ENCODE data around the gene SNTB2. TPM values are rescaled to one million over a fixed set of nuclear protein-coding genes. Genes with fewer than 3 reads are reported as not detected.

Gene SNTB2
- total and polyA plus RNA-seq, 4 donors, result 2.1 to 7.8 (median 4.1) TPM

DNA sequence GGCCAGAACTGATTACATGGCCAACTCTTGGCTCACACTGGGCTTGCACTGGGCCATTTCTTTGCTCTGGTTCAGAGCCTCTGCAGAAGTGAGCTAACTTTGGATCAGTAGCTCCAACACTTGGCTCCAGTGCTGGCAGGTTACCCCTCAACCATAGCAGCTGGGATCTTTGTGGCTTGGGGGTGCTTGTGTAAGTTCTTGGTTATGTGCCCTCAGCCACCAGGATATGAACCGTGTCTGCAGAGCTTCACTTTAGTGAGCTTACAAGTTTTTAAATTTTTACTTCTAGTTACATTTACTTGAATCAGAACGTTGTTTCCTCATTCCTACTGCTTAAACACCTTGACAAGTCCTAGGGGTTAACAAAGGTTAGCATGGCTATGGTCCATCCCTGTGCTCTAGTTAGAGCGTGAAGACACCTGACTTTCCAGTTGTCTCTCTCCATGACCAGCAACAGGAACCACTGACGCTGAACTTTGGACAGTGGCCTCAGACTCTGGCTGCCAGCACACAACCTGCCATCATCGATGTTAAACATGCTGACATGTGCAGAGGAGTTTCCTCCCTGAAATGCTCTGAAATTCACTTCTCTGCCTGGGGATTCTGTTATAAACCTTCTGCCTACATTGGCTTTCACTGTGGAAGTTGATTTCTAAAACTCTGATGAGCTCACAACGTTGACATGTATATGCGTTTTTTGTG lies 139.4 kb downstream of the SNTB2 start (continued):
- peak; percentile 74 for TF ChIP-seq ZBTB33 (IDR thresholded peaks at IDR 0.05)

DNA sequence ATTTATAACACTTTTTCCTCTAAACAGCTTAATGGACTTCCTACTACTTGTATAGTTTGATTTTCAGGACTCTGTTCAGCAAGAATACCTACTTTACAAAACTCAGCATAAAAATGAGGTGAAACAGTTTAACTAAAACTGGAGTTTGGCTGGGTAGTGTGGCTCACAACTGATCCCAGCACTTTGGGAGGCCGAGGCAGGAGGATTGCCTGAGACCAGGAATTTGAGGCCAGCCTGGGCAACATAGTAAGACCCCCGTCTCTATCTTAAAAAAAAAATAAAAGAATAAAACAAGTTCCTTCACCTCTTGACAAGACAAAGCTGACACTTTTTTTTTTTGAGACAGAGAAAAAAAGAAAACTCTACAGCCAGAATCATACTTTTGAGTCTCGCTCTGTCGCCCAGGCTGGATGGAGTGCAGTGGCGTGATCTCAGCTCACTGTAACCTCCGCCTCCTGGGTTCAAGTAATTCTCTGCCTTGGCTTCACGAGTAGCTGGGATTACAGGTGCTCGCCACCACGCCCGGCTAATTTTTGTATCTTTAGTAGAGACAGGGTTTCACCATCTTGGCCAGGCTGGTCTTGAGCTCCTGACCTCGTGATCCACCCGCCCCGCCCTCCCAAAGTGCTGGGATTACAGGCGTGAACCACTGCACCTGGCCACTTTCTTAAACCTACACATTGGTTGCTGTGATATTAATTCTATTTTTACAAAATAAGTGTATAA lies 140.8 kb downstream of the SNTB2 start:
- Histone ChIP-seq H3K4me1 (ENCODE audit: control insufficient read depth in 4 of 4, insufficient read depth in 4 of 4, low read length in 3 of 4) (peaks cover 22 to 74% (median 60%) of the 10 kb centered on the region in 4 donors), H3K27me3 (ENCODE audit: control insufficient read depth in 4 of 4, insufficient read depth in 4 of 4, low read length in 3 of 4) (no peaks in the 10 kb centered on the region), H3K4me3 (ENCODE audit: low read depth in 1 of 3, low read length in 3 of 3) (no peak overlapping the region), H3K9ac (ENCODE audit: low read depth in 1 of 2, low read length in 2 of 2) (peak overlapping the region in 1 of 2 donors; percentile 24), H3K9me3 (ENCODE audit: control insufficient read depth in 4 of 4, low read length in 3 of 4) (no peaks in the 10 kb centered on the region), H3K27ac (ENCODE audit: low read depth in 1 of 2, low read length in 2 of 2) (peak overlapping the region; percentile 52 to 87), H3K36me3 (ENCODE audit: control insufficient read depth in 4 of 4, insufficient read depth in 3 of 4, low read depth in 1 of 4, low read length in 3 of 4) (peaks cover 0 to 19% (median 5%) of the 10 kb centered on the region in 4 donors)
- DNase-seq (ENCODE audit: low spot score), result no peak
- TF ChIP-seq, protein P1, sequence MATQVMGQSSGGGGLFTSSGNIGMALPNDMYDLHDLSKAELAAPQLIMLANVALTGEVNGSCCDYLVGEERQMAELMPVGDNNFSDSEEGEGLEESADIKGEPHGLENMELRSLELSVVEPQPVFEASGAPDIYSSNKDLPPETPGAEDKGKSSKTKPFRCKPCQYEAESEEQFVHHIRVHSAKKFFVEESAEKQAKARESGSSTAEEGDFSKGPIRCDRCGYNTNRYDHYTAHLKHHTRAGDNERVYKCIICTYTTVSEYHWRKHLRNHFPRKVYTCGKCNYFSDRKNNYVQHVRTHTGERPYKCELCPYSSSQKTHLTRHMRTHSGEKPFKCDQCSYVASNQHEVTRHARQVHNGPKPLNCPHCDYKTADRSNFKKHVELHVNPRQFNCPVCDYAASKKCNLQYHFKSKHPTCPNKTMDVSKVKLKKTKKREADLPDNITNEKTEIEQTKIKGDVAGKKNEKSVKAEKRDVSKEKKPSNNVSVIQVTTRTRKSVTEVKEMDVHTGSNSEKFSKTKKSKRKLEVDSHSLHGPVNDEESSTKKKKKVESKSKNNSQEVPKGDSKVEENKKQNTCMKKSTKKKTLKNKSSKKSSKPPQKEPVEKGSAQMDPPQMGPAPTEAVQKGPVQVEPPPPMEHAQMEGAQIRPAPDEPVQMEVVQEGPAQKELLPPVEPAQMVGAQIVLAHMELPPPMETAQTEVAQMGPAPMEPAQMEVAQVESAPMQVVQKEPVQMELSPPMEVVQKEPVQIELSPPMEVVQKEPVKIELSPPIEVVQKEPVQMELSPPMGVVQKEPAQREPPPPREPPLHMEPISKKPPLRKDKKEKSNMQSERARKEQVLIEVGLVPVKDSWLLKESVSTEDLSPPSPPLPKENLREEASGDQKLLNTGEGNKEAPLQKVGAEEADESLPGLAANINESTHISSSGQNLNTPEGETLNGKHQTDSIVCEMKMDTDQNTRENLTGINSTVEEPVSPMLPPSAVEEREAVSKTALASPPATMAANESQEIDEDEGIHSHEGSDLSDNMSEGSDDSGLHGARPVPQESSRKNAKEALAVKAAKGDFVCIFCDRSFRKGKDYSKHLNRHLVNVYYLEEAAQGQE (IDR thresholded peaks at IDR 0.05), result no peak
- TF ChIP-seq RAD21 (IDR thresholded peaks at IDR 0.05) (no peak), JUND (IDR thresholded peaks at IDR 0.05) (no peak), HNF4A (conservative IDR thresholded peaks at IDR 0.05) (no peak), YY1 (IDR thresholded peaks at IDR 0.05) (no peak), RXRA (IDR thresholded peaks at IDR 0.05) (no peak), SP1 (IDR thresholded peaks at IDR 0.05) (no peak), FOXA1 (IDR thresholded peaks at IDR 0.05) (no peak), FOXA2 (IDR thresholded peaks at IDR 0.05) (no peak), GABPA (IDR thresholded peaks at IDR 0.05 in 1 of 2, conservative IDR thresholded peaks at IDR 0.05 in 1 of 2) (no peak), CTCF (IDR thresholded peaks at IDR 0.05; ENCODE audit: low read depth, low read length, missing input control) (no peak), TAF1 (conservative IDR thresholded peaks at IDR 0.05) (no peak)
- TF ChIP-seq, protein P2, sequence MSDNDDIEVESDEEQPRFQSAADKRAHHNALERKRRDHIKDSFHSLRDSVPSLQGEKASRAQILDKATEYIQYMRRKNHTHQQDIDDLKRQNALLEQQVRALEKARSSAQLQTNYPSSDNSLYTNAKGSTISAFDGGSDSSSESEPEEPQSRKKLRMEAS (IDR thresholded peaks at IDR 0.05), result no peak
- TF ChIP-seq, protein P3, sequence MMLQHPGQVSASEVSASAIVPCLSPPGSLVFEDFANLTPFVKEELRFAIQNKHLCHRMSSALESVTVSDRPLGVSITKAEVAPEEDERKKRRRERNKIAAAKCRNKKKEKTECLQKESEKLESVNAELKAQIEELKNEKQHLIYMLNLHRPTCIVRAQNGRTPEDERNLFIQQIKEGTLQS (IDR thresholded peaks at IDR 0.05), result no peak
- 91% methylated on average over 14 of the region's 14 CpGs for WGBS

Data from liver (tissue), 9 donors.